ENCODE data around the gene SSR4. TPM values are rescaled to one million over a fixed set of nuclear protein-coding genes. Genes with fewer than 3 reads are reported as not detected.

Gene SSR4
- total RNA-seq, 1 donor from 2014 or later, result 331 TPM

GRCh38 chrX:153782313-153782712 lies 12.2 kb upstream of the SSR4 start:
- intact Hi-C loops (cut with DNase I), result no loop called here
- Histone ChIP-seq H3K27ac (no peak overlapping the region), H3K36me3 (peaks cover 9 to 26% of the 10 kb centered on the region in 2 donors), H3K27me3 (no peaks in the 10 kb centered on the region), H3K4me1 (no peaks in the 10 kb centered on the region), H3K4me3 (no peak overlapping the region), H3K9me3 (no peaks in the 10 kb centered on the region)
- DNase-seq (ENCODE audit: low spot score in 2 of 2), result no peak
- no peak for TF ChIP-seq CTCF (IDR thresholded peaks at IDR 0.05)

- Histone ChIP-seq H3K27me3 (no peaks in the 10 kb centered on the region), H3K36me3 (peaks cover 9 to 31% of the 10 kb centered on the region in 2 donors)
Observed at GRCh38 chrX:153782871-153783270, 11.6 kb upstream of the SSR4 start.

GRCh38 chrX:153783378-153784013 lies 11.0 kb upstream of the SSR4 start:
- Histone ChIP-seq H3K9me3 (no peaks in the 10 kb centered on the region), H3K4me3 (no peak overlapping the region), H3K27ac (no peak overlapping the region), H3K27me3 (no peaks in the 10 kb centered on the region), H3K4me1 (no peaks in the 10 kb centered on the region), H3K36me3 (peaks cover 9 to 36% of the 10 kb centered on the region in 2 donors)
- DNase-seq (ENCODE audit: low spot score in 2 of 2), result no peak
- TF ChIP-seq CTCF (IDR thresholded peaks at IDR 0.05), result no peak
- intact Hi-C loops (cut with DNase I), result no loop called here

More at GRCh38 chrX:153782871-153783270, 11.6 kb upstream of the SSR4 start:
- no peaks in the 10 kb centered on the region for H3K4me1 ChIP-seq
- H3K4me3 ChIP-seq, result no peak overlapping the region
- H3K27ac ChIP-seq, result no peak overlapping the region
- no peaks in the 10 kb centered on the region for H3K9me3 ChIP-seq
- no peak for TF ChIP-seq CTCF (IDR thresholded peaks at IDR 0.05)
- intact Hi-C loops (cut with DNase I), result no loop called here
- no peak for DNase-seq (ENCODE audit: low spot score in 2 of 2)

- DNase-seq (ENCODE audit: low spot score in 2 of 2), result no peak
- TF ChIP-seq CTCF (IDR thresholded peaks at IDR 0.05), result no peak
- peaks cover 9 to 43% of the 10 kb centered on the region in 2 donors for H3K36me3 ChIP-seq
- no peak overlapping the region for H3K27ac ChIP-seq
- H3K4me3 ChIP-seq, result no peak overlapping the region
- intact Hi-C loops (cut with DNase I), result no loop called here
- H3K9me3 ChIP-seq, result no peaks in the 10 kb centered on the region
- no peaks in the 10 kb centered on the region for H3K27me3 ChIP-seq
- no peaks in the 10 kb centered on the region for H3K4me1 ChIP-seq
Observed at GRCh38 chrX:153784325-153784967, 10.0 kb upstream of the SSR4 start.

- Histone ChIP-seq H3K36me3 (peaks cover 9 to 50% of the 10 kb centered on the region in 2 donors), H3K4me3 (no peak overlapping the region), H3K27ac (no peak overlapping the region), H3K4me1 (no peaks in the 10 kb centered on the region), H3K9me3 (no peaks in the 10 kb centered on the region), H3K27me3 (no peaks in the 10 kb centered on the region)
- no peak for TF ChIP-seq CTCF (IDR thresholded peaks at IDR 0.05)
- DNase-seq (ENCODE audit: low spot score in 2 of 2), result no peak
- intact Hi-C loops (cut with DNase I), result no loop called here
Observed at GRCh38 chrX:153786669-153787068, 7.8 kb upstream of the SSR4 start.

All from ascending aorta (tissue), 2 donors.